ENCODE results near the gene PLD1. TPM values are rescaled to one million over a fixed set of nuclear protein-coding genes. Genes with fewer than 3 reads are reported as not detected.

The PLD1 gene
- total and polyA plus RNA-seq, 10 of the 15 experiments (the other 5 are each of a cell fraction or from before 2014, with no cell fraction given): 2.9 to 108 (median 3.6) TPM

DNA sequence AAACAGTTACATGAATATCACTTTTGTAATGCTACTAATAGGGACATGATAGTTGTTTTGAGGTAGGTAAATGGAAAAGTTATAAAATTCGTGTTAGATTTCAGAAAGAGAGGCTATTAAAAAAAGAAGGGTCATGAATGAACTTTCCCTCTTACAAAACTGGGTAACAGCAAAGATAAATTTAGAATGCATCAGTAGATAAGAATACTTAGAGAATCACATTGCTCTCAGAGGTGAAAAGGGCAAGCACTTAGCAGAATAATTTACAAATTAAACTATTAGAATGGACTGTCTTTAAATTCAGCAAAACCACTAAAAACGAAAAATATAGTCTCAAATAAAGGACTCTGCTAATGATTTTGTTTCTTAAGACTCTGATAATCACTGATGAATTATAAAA, 167.2 kb downstream of the PLD1 start:
- no peaks in the 10 kb centered on the region for H3K27me3 ChIP-seq (replicated peaks in 1 of 2; ENCODE audit: control insufficient read depth in 2 of 2, insufficient read depth in 2 of 2, low read length in 1 of 2)
- H3K36me3 ChIP-seq (ENCODE audit: control insufficient read depth in 2 of 2, insufficient read depth in 2 of 2, low read length in 1 of 2): peaks cover 0 to 2% of the 10 kb centered on the region in 2 experiments; a peak in 1 of 4 replicates
- ATAC-seq (no peak), FAIRE-seq (no peak), DNase-seq (ENCODE audit: low read depth, low spot score) (no peak)
- H3K4me3 ChIP-seq: no peak overlapping the region
- 0% methylated on average over 2 of the region's 2 CpGs for WGBS (ENCODE audit: insufficient coverage, insufficient replicate concordance, low lambda C conversion rate, missing lambda C conversion rate)
- H3K4me2 ChIP-seq (ENCODE audit: control insufficient read depth, insufficient read depth): no peak overlapping the region
- POLR2A ChIA-PET: no interaction called here
- H3K79me2 ChIP-seq (ENCODE audit: control insufficient read depth, insufficient read depth, low read length): no peaks in the 10 kb centered on the region
- intact Hi-C loops (cut with micrococcal nuclease; ENCODE audit: unreplicated experiment): loop anchor here (10.0 kb wide), 2 partner anchors 692 to 832 kb away; no protein-coding TSS in a partner anchor
- no peak overlapping the region for H3K27ac ChIP-seq (ENCODE audit: control insufficient read depth, insufficient read depth)
- RAD21 ChIA-PET (ENCODE audit: unreplicated experiment): interaction anchor here (4.5 kb wide), 1 partner anchor 129 kb away, joined by 34 read pairs; no protein-coding TSS in a partner anchor
- in situ Hi-C loops (cut with MboI): no loop called here
- H3K9me3 ChIP-seq (replicated peaks; ENCODE audit: control insufficient read depth, insufficient read depth, low read length): no peaks in the 10 kb centered on the region
- H3K4me1 ChIP-seq (ENCODE audit: control insufficient read depth, insufficient read depth, low read length): no peaks in the 10 kb centered on the region
- SMC1A ChIA-PET (ENCODE audit: uncharacterized antibody, unreplicated experiment): interaction anchor here (1.1 to 4.5 kb wide), 4 partner anchors 28 to 197 kb away, joined by 4 to 54 read pairs (median 27); no protein-coding TSS in a partner anchor
- TF ChIP-seq TARDBP (IDR thresholded peaks at IDR 0.05; ENCODE audit: borderline replicate concordance) (no peak), TCF7 (IDR thresholded peaks at IDR 0.05; ENCODE audit: borderline replicate concordance) (no peak), IRF4 (IDR thresholded peaks at IDR 0.05; ENCODE audit: low read depth, low read length) (no peak), TCF3 (IDR thresholded peaks at IDR 0.05; ENCODE audit: borderline replicate concordance, insufficient read depth, low read depth, low read length) (no peak), NR2F1 (conservative IDR thresholded peaks at IDR 0.05) (no peak), SREBF2 (IDR thresholded peaks at IDR 0.05; ENCODE audit: low read length) (no peak), DPF2 (IDR thresholded peaks at IDR 0.05) (no peak), KLF5 (IDR thresholded peaks at IDR 0.05; ENCODE audit: partially characterized antibody) (no peak), RELB (IDR thresholded peaks at IDR 0.05; ENCODE audit: low read depth) (no peak), SRF (IDR thresholded peaks at IDR 0.05; ENCODE audit: low read depth in 2 of 2, low read length in 2 of 2) (no peak), RFX5 (IDR thresholded peaks at IDR 0.05; ENCODE audit: low read depth, low read length) (no peak)
- H3K9ac ChIP-seq (ENCODE audit: control insufficient read depth, insufficient read depth, low read length): no peak overlapping the region
- no TSS peak for BruUV-seq (replicated peaks)
- CTCF ChIA-PET: interaction anchor here (0.7 to 4.9 kb wide), 5 partner anchors 11 to 192 kb away, joined by 3 to 63 read pairs (median 38); no protein-coding TSS in a partner anchor
- H2AFZ ChIP-seq (ENCODE audit: control insufficient read depth, low read depth, low read length): no peak overlapping the region
- no peaks in the 10 kb centered on the region for H4K20me1 ChIP-seq (ENCODE audit: control insufficient read depth, insufficient read depth)

Measured in GM12878 (cell line).